H9 (cell line): ENCODE data around the gene ADAM23. TPM values are rescaled to one million over a fixed set of nuclear protein-coding genes. Genes with fewer than 3 reads are reported as not detected.

ENCODE experiments used
- DNase-seq: peaks from one replicate; pipeline ENCODE4 v3.0.0-alpha.2; 2017
- H2AFZ ChIP-seq: one replicate; pipeline ENCODE4 v1.6.1; 2013; ENCODE audit warnings: mild to moderate bottlenecking, low read length, control low read depth, moderate library complexity
- H2AK5ac ChIP-seq: 2 replicates; pipeline ENCODE4 v1.6.1; 2013; ENCODE audit warnings: low read length, control low read depth, mixed read lengths; ENCODE audit not compliant: insufficient read length
- H2BK120ac ChIP-seq: one replicate; pipeline ENCODE4 v1.6.1; 2013; ENCODE audit warnings: low read depth, mild to moderate bottlenecking, low read length, control low read depth, inconsistent platforms; ENCODE audit not compliant: poor library complexity, severe bottlenecking
- H2BK12ac ChIP-seq: 2 replicates; pipeline ENCODE4 v1.6.1; 2013; ENCODE audit warnings: low read length, control low read depth, mixed read lengths, low read depth; ENCODE audit not compliant: insufficient read length
- H2BK15ac ChIP-seq: 2 replicates; pipeline ENCODE4 v1.6.1; 2013; ENCODE audit warnings: low read depth, low read length, control low read depth
- H2BK20ac ChIP-seq: one replicate; pipeline ENCODE4 v1.6.1; 2013; ENCODE audit warnings: low read depth, mild to moderate bottlenecking, low read length, control low read depth, inconsistent platforms; ENCODE audit not compliant: poor library complexity, severe bottlenecking
- H2BK5ac ChIP-seq: 2 replicates; pipeline ENCODE4 v1.6.1; 2013; ENCODE audit warnings: low read length, control low read depth, mixed read lengths; ENCODE audit not compliant: insufficient read length
- H3K14ac ChIP-seq: 2 replicates; pipeline ENCODE4 v1.6.1; 2013; ENCODE audit warnings: low read length, control low read depth; ENCODE audit not compliant: insufficient read depth
- H3K18ac ChIP-seq: 2 replicates; pipeline ENCODE4 v1.6.1; 2013; ENCODE audit warnings: low read depth, mild to moderate bottlenecking, mixed read lengths, low read length, control low read depth; ENCODE audit not compliant: insufficient read length
- H3K23ac ChIP-seq: 2 replicates; pipeline ENCODE4 v1.6.1; 2013; ENCODE audit warnings: low read length, control low read depth, mixed read lengths, low read depth; ENCODE audit not compliant: insufficient read length
- H3K23me2 ChIP-seq: 2 replicates; pipeline ENCODE4 v1.6.1; 2013; ENCODE audit warnings: low read depth, mild to moderate bottlenecking, mixed read lengths, low read length, control low read depth; ENCODE audit not compliant: insufficient read length, poor library complexity, severe bottlenecking
- H3K27ac ChIP-seq: 2 replicates; pipeline ENCODE4 v1.5.1; 2013; ENCODE audit warnings: low read length, control low read depth, mixed read lengths, low read depth; ENCODE audit not compliant: insufficient read length
- H3K27me3 ChIP-seq: 2 replicates; pipeline ENCODE4 v1.6.1; 2013; ENCODE audit warnings: low read length, control low read depth, inconsistent platforms; ENCODE audit not compliant: insufficient read depth
- H3K4ac ChIP-seq: 2 replicates; pipeline ENCODE4 v1.6.1; 2013; ENCODE audit warnings: low read depth, mild to moderate bottlenecking, control low read depth, inconsistent platforms, low read length, moderate library complexity
- H3K4me1 ChIP-seq: 2 replicates; pipeline ENCODE4 v1.6.1; 2013; ENCODE audit warnings: low read length, control low read depth, inconsistent platforms; ENCODE audit not compliant: insufficient read depth
- H3K4me2 ChIP-seq: 2 replicates; pipeline ENCODE4 v1.6.1; 2013; ENCODE audit warnings: low read length, control low read depth, mixed read lengths; ENCODE audit not compliant: insufficient read length, insufficient read depth
- H3K56ac ChIP-seq: 2 replicates; pipeline ENCODE4 v1.6.1; 2013; ENCODE audit warnings: low read depth, mild to moderate bottlenecking, mixed read lengths, low read length, control low read depth; ENCODE audit not compliant: insufficient read length
- H3K79me1 ChIP-seq: 2 replicates; pipeline ENCODE4 v1.6.1; 2013; ENCODE audit warnings: low read depth, mild to moderate bottlenecking, moderate library complexity, low read length, control low read depth, inconsistent platforms; ENCODE audit not compliant: insufficient read depth, poor library complexity, severe bottlenecking
- H3K79me2 ChIP-seq: 2 replicates; pipeline ENCODE4 v1.6.1; 2013; ENCODE audit warnings: low read length, control low read depth, inconsistent platforms; ENCODE audit not compliant: insufficient read depth
- H3K9ac ChIP-seq: 2 replicates; pipeline ENCODE4 v1.6.1; 2013; ENCODE audit warnings: low read length, control low read depth, mixed read lengths; ENCODE audit not compliant: insufficient read length; ENCODE audit errors: extremely low read depth
- H3K9me3 ChIP-seq: one replicate; pipeline ENCODE4 v1.6.1; 2013; ENCODE audit warnings: low read depth, low read length, inconsistent platforms; ENCODE audit not compliant: control insufficient read depth
- H3T11ph ChIP-seq: one replicate; pipeline ENCODE4 v1.6.1; 2013; ENCODE audit warnings: mild to moderate bottlenecking, low read length, control low read depth, inconsistent platforms
- H4K20me1 ChIP-seq: one replicate; pipeline ENCODE4 v1.6.1; 2013; ENCODE audit not compliant: control insufficient read depth, insufficient read length, insufficient read depth
- H4K5ac ChIP-seq: 2 replicates; pipeline ENCODE4 v1.6.1; 2013; ENCODE audit warnings: low read depth, mild to moderate bottlenecking, mixed read lengths, low read length, control low read depth; ENCODE audit not compliant: insufficient read length
- H4K8ac ChIP-seq: replicated peaks from 2 replicates; pipeline ENCODE4 v1.6.1; 2013; ENCODE audit warnings: low read length, control low read depth, mixed read lengths, low read depth; ENCODE audit not compliant: insufficient read length
- H4K91ac ChIP-seq: 2 replicates; pipeline ENCODE4 v1.6.1; 2013; ENCODE audit warnings: low read depth, mild to moderate bottlenecking, moderate library complexity, mixed read lengths, low read length, control low read depth; ENCODE audit not compliant: insufficient read length
- H3K27ac Mint-ChIP-seq, 3 experiments: 2 replicates in 2 of 3; 3 replicates in 1 of 3; pipeline ENCODE4 v1.8.0; 2020 to 2021; ENCODE audit warnings: mixed read lengths in 3 of 3, mild to moderate bottlenecking in 1 of 3, moderate library complexity in 1 of 3
- H3K27me3 Mint-ChIP-seq: 2 replicates; pipeline ENCODE4 v1.8.0; 2021; ENCODE audit warnings: low read depth, mild to moderate bottlenecking, moderate library complexity, mixed read lengths
- H3K36me3 Mint-ChIP-seq, 3 experiments: 2 replicates in 2 of 3; 3 replicates in 1 of 3; pipeline ENCODE4 v1.8.0; 2020 to 2021; ENCODE audit warnings: low read depth in 3 of 3, mixed read lengths in 3 of 3; ENCODE audit not compliant: insufficient read depth in 1 of 3
- H3K4me1 Mint-ChIP-seq, 2 experiments: 2 replicates each; pipeline ENCODE4 v1.8.0; 2020; ENCODE audit warnings: mixed read lengths in 2 of 2
- H3K4me3 Mint-ChIP-seq, 2 experiments: 2 replicates in 1 of 2; 3 replicates in 1 of 2; pipeline ENCODE4 v1.8.0; 2020 to 2021; ENCODE audit warnings: mild to moderate bottlenecking in 2 of 2, mixed read lengths in 2 of 2, moderate library complexity in 1 of 2
- H3K9me3 Mint-ChIP-seq, 2 experiments: 2 replicates in 1 of 2; 3 replicates in 1 of 2; pipeline ENCODE4 v1.8.0; 2020; ENCODE audit warnings: mild to moderate bottlenecking in 2 of 2, mixed read lengths in 2 of 2, moderate library complexity in 1 of 2
- CTCF ChIP-seq: fragments of 200-600 bp; sonication (generic); conservative IDR thresholded peaks from 3 replicates; pipeline ENCODE4 v1.8.0; 2021; ENCODE audit warnings: antibody characterized with exemption, mild to moderate bottlenecking
- WGBS: extraction: QIAGEN DNeasy Blood & Tissue Kit; methylation state at CpG from one replicate; pipeline ENCODE4 v1.1.7; 2013; ENCODE audit warnings: missing lambda C conversion rate, low lambda C conversion rate, mixed read lengths; ENCODE audit not compliant: insufficient read length; ENCODE audit errors: extremely low coverage; 5-methylcytosine and 5-hydroxymethylcytosine counted together
- total RNA-seq: library from RNA; stranded (reverse); gene quantifications from 2 replicates; pipeline ENCODE4 v1.2.1, GENCODE V29; 2021

ADAM23 gene
- total RNA-seq, 1 experiment from 2014 or later, result 21.4 TPM

GRCh38 chr2:206631340-206631739 lies 188.0 kb downstream of the ADAM23 start:
- H2AK5ac ChIP-seq, result no peak overlapping the region
- no peak overlapping the region for H2BK12ac ChIP-seq
- H3K4me2 ChIP-seq, result no peak overlapping the region
- TF ChIP-seq CTCF, result no peak
- no peak overlapping the region for H2BK5ac ChIP-seq
- H3K79me1 ChIP-seq, result no peaks in the 10 kb centered on the region
- no peak overlapping the region for H2BK15ac ChIP-seq
- H3K23me2 ChIP-seq, result no peaks in the 10 kb centered on the region
- peaks cover 4 to 5% of the 10 kb centered on the region in 2 experiments for H3K4me1 Mint-ChIP-seq
- no peak overlapping the region for H2BK20ac ChIP-seq
- H4K8ac ChIP-seq, result no peak overlapping the region
- H4K91ac ChIP-seq, result no peak overlapping the region
- no peak overlapping the region for H3K9ac ChIP-seq
- no peaks in the 10 kb centered on the region for H3K9me3 Mint-ChIP-seq
- H3K27ac Mint-ChIP-seq, result no peak overlapping the region
- H4K20me1 ChIP-seq, result no peaks in the 10 kb centered on the region
- no peak overlapping the region for H3T11ph ChIP-seq
- no peak overlapping the region for H3K18ac ChIP-seq
- H3K36me3 Mint-ChIP-seq, result no peaks in the 10 kb centered on the region
- no peak overlapping the region for H3K14ac ChIP-seq
- H4K5ac ChIP-seq, result no peak overlapping the region
- no peaks in the 10 kb centered on the region for H3K4me1 ChIP-seq
- DNase-seq, result no peak
- H2AFZ ChIP-seq, result no peak overlapping the region
- H3K9me3 ChIP-seq, result no peaks in the 10 kb centered on the region
- H3K23ac ChIP-seq, result no peak overlapping the region
- peaks cover 13% of the 10 kb centered on the region for H3K27me3 Mint-ChIP-seq
- no peak overlapping the region for H3K4me3 Mint-ChIP-seq
- no peak overlapping the region for H3K4ac ChIP-seq
- no peak overlapping the region for H2BK120ac ChIP-seq
- no peak overlapping the region for H3K27ac ChIP-seq
- H3K56ac ChIP-seq, result no peak overlapping the region
- H3K27me3 ChIP-seq, result no peaks in the 10 kb centered on the region
- no CpG with 5 or more reads among the region's 3 CpGs for WGBS
- no peaks in the 10 kb centered on the region for H3K79me2 ChIP-seq
